IMR-90 (cell line): ENCODE data around the gene SP2. TPM values are rescaled to one million over a fixed set of nuclear protein-coding genes. Genes with fewer than 3 reads are reported as not detected.

ENCODE experiments used
- ATAC-seq: fragments of 200-7000 bp; cut with Tn5 transposase; 2 replicates; pipeline ENCODE4 v1.9.1; 2020; ENCODE audit warnings: low read depth, mild to moderate bottlenecking, moderate library complexity
- BruUV-seq: library from RNA; stranded (reverse); fragments of 400-500 nt; replicated peaks from 2 replicates; lab custom pipeline; 2021; lab: Mats Ljungman, UMichigan
- CTCF ChIA-PET: fragments of 300-600 bp; formaldehyde crosslinking; extraction: SDS; loops from one replicate; lab custom pipeline; 2021; ENCODE audit warnings: antibody characterized with exemption; lab: Yijun Ruan, JAX
- POLR2A ChIA-PET: fragments of 300-600 bp; sonication (Branson Sonifier 250); formaldehyde crosslinking; loops from one replicate; lab custom pipeline; 2022; ENCODE audit warnings: antibody characterized with exemption; ENCODE audit not compliant: unreplicated experiment; lab: Charles Lee
- DNase-seq: peaks from one replicate; pipeline ENCODE4 v3.0.0; 2013
- H2AFZ ChIP-seq: replicated peaks from 2 replicates; pipeline ENCODE3; 2013; ENCODE audit warnings: low read length, mild to moderate bottlenecking; ENCODE audit not compliant: poor library complexity
- H2AK5ac ChIP-seq: 2 replicates; pipeline ENCODE4 v1.6.1; 2013; ENCODE audit warnings: low read depth, low read length, inconsistent platforms
- H2AK9ac ChIP-seq: replicated peaks from 2 replicates; pipeline ENCODE3; 2013; ENCODE audit warnings: mild to moderate bottlenecking, low read depth, low read length, moderate library complexity; ENCODE audit not compliant: poor library complexity
- H2BK120ac ChIP-seq: 2 replicates; pipeline ENCODE4 v1.6.1; 2013; ENCODE audit warnings: low read depth, low read length, inconsistent platforms
- H2BK15ac ChIP-seq: 3 replicates; pipeline ENCODE4 v1.6.1; 2013; ENCODE audit warnings: low read depth, low read length, inconsistent platforms
- H2BK20ac ChIP-seq: 2 replicates; pipeline ENCODE4 v1.6.1; 2013; ENCODE audit warnings: low read depth, mild to moderate bottlenecking, inconsistent platforms, low read length, moderate library complexity
- H2BK5ac ChIP-seq: 2 replicates; pipeline ENCODE4 v1.6.1; 2013; ENCODE audit warnings: mild to moderate bottlenecking, low read depth, low read length, inconsistent platforms; ENCODE audit not compliant: poor library complexity, severe bottlenecking
- H3K14ac ChIP-seq: replicated peaks from 2 replicates; pipeline ENCODE4 v1.6.1; 2013; ENCODE audit warnings: low read depth, low read length, inconsistent platforms
- H3K18ac ChIP-seq: 2 replicates; pipeline ENCODE4 v1.6.1; 2013; ENCODE audit warnings: low read depth, low read length, control low read depth
- H3K23ac ChIP-seq: 2 replicates; pipeline ENCODE4 v1.6.1; 2013; ENCODE audit warnings: low read depth, low read length, inconsistent platforms
- H3K27ac ChIP-seq: 2 replicates; pipeline ENCODE4 v1.5.1; 2013; ENCODE audit warnings: mild to moderate bottlenecking, control low read depth, low read length; ENCODE audit not compliant: insufficient read depth
- H3K27me3 ChIP-seq: 2 replicates; pipeline ENCODE4 v1.6.1; 2013; ENCODE audit warnings: low read length; ENCODE audit not compliant: control insufficient read depth, insufficient read depth
- H3K36me3 ChIP-seq: 2 replicates; pipeline ENCODE4 v1.6.1; 2013; ENCODE audit warnings: low read length, mixed read lengths; ENCODE audit not compliant: control insufficient read depth, insufficient read depth
- H3K4ac ChIP-seq: 2 replicates; pipeline ENCODE4 v1.6.1; 2013; ENCODE audit warnings: low read depth, low read length, inconsistent platforms
- H3K4me1 ChIP-seq: 2 replicates; pipeline ENCODE4 v1.6.1; 2013; ENCODE audit warnings: low read length, mixed read lengths; ENCODE audit not compliant: control insufficient read depth, insufficient read depth
- H3K4me2 ChIP-seq: 2 replicates; pipeline ENCODE4 v1.6.1; 2013; ENCODE audit warnings: low read depth, mild to moderate bottlenecking, control low read depth, low read length, moderate library complexity
- H3K4me3 ChIP-seq: 2 replicates; pipeline ENCODE4 v1.5.1; 2013; ENCODE audit warnings: low read depth, mild to moderate bottlenecking, control low read depth, low read length, moderate library complexity; ENCODE audit not compliant: insufficient read depth
- H3K56ac ChIP-seq: 2 replicates; pipeline ENCODE4 v1.6.1; 2013; ENCODE audit warnings: low read length, inconsistent platforms; ENCODE audit not compliant: insufficient read depth; ENCODE audit errors: extremely low read depth
- H3K79me1 ChIP-seq, 2 experiments: 2 replicates each; pipeline ENCODE4 v1.6.1; 2013; ENCODE audit warnings: low read length in 2 of 2, inconsistent platforms in 1 of 2, low read depth in 1 of 2
- H3K9ac ChIP-seq: 2 replicates; pipeline ENCODE4 v1.6.1; 2013; ENCODE audit warnings: low read depth, low read length, control low read depth
- H3K9me1 ChIP-seq: 2 replicates; pipeline ENCODE4 v1.6.1; 2013; ENCODE audit warnings: low read length, inconsistent platforms; ENCODE audit not compliant: insufficient read depth
- H3K9me3 ChIP-seq: 2 replicates; pipeline ENCODE4 v1.6.1; 2013; ENCODE audit warnings: low read length; ENCODE audit not compliant: control insufficient read depth, insufficient read depth
- H4K20me1 ChIP-seq: 2 replicates; pipeline ENCODE4 v1.6.1; 2013; ENCODE audit warnings: low read length, inconsistent platforms; ENCODE audit not compliant: insufficient read depth
- H4K5ac ChIP-seq: 2 replicates; pipeline ENCODE4 v1.6.1; 2013; ENCODE audit warnings: mild to moderate bottlenecking, low read depth, low read length, control low read depth
- H4K8ac ChIP-seq, 2 experiments: 2 replicates each; pipeline ENCODE4 v1.6.1; 2013; ENCODE audit warnings: low read depth in 2 of 2, low read length in 2 of 2, control low read depth in 1 of 2, inconsistent platforms in 1 of 2
- H4K91ac ChIP-seq: 2 replicates; pipeline ENCODE4 v1.6.1; 2013; ENCODE audit warnings: low read depth, low read length, inconsistent platforms; ENCODE audit not compliant: insufficient read depth
- BHLHE40 ChIP-seq: fragments of 150-350 bp; IDR thresholded peaks from 2 replicates; pipeline ENCODE4 v1.6.1; 2016; ENCODE audit warnings: mild to moderate bottlenecking, low read depth, low read length
- CEBPB ChIP-seq: IDR thresholded peaks from 2 replicates; pipeline ENCODE4 v1.6.1; 2012; ENCODE audit warnings: low read depth, low read length, improper control_type of control experiment
- CHD1 ChIP-seq: IDR thresholded peaks from 2 replicates; pipeline ENCODE4 v1.6.1; 2012; ENCODE audit warnings: low read depth, low read length, improper control_type of control experiment
- CTCF ChIP-seq: conservative IDR thresholded peaks from 2 replicates; pipeline ENCODE4 v1.5.1; 2012; ENCODE audit warnings: mild to moderate bottlenecking, low read depth, low read length, improper control_type of control experiment
- ELK1 ChIP-seq: fragments of 150-350 bp; IDR thresholded peaks from 2 replicates; pipeline ENCODE4 v1.6.1; 2016; ENCODE audit warnings: low read depth, mild to moderate bottlenecking, low read length, moderate library complexity, borderline replicate concordance
- FOS ChIP-seq: fragments of 150-350 bp; IDR thresholded peaks from 2 replicates; pipeline ENCODE4 v1.6.1; 2016; ENCODE audit warnings: low read depth, low read length
- MAZ ChIP-seq: IDR thresholded peaks from 2 replicates; pipeline ENCODE4 v1.6.1; 2012; ENCODE audit warnings: low read depth, mild to moderate bottlenecking, low read length, improper control_type of control experiment, moderate library complexity, borderline replicate concordance
- MXI1 ChIP-seq: IDR thresholded peaks from 2 replicates; pipeline ENCODE4 v1.6.1; 2012; ENCODE audit warnings: low read depth, mild to moderate bottlenecking, low read length, moderate library complexity, borderline replicate concordance
- NFE2L2 ChIP-seq: fragments of 150-350 bp; IDR thresholded peaks from 2 replicates; pipeline ENCODE4 v1.6.1; 2016; ENCODE audit warnings: low read depth, mild to moderate bottlenecking, low read length
- POLR2A ChIP-seq: IDR thresholded peaks from 2 replicates; pipeline ENCODE4 v1.6.1; 2012; ENCODE audit warnings: mild to moderate bottlenecking, low read depth, low read length
- RAD21 ChIP-seq: IDR thresholded peaks from 2 replicates; pipeline ENCODE4 v1.6.1; 2012; ENCODE audit warnings: low read length, improper control_type of control experiment
- RFX5 ChIP-seq: IDR thresholded peaks from 2 replicates; pipeline ENCODE4 v1.8.0; 2012; ENCODE audit warnings: low read depth, mild to moderate bottlenecking, low read length, moderate library complexity
- SMC3 ChIP-seq: fragments of 150-350 bp; IDR thresholded peaks from 2 replicates; pipeline ENCODE4 v1.6.1; 2016; ENCODE audit warnings: low read depth, mild to moderate bottlenecking, antibody characterized with exemption, low read length, moderate library complexity
- USF2 ChIP-seq: fragments of 150-350 bp; IDR thresholded peaks from 2 replicates; pipeline ENCODE4 v1.6.1; 2017; ENCODE audit warnings: mild to moderate bottlenecking, antibody characterized with exemption, low read length, low read depth
- WGBS, 2 experiments: methylation state at CpG; one replicate each; pipeline versions ENCODE4 v1.1.5 to v1.1.7; 2013; ENCODE audit warnings: missing lambda C conversion rate in 2 of 2; ENCODE audit not compliant: insufficient read length in 1 of 2; ENCODE audit errors: extremely low coverage in 2 of 2; 5-methylcytosine and 5-hydroxymethylcytosine counted together
- dilution Hi-C: fragments of 300-500 bp; cut with HindIII; formaldehyde crosslinking; loops from one replicate; pipeline ENCODE4 v1.14.3; 2018; ENCODE audit warnings: low sequenced_read_pairs; ENCODE audit not compliant: unreplicated experiment
- in situ Hi-C: fragments of 300-500 bp; cut with MboI; formaldehyde crosslinking; loops from 3 replicates; pipeline ENCODE4 v1.14.3; 2019; ENCODE audit warnings: low sequenced_read_pairs, inconsistent platforms, mixed read lengths
- intact Hi-C: fragments of 100-400 bp; cut with micrococcal nuclease; formaldehyde crosslinking; loops from 2 replicates; pipeline ENCODE4 v1.10.0; 2022
- polyA plus RNA-seq, 3 experiments: library from polyadenylated mRNA; depleted of rRNA; stranded (reverse); fragments of >200 nt; gene quantifications; 2 replicates each; pipeline ENCODE4 v1.2.3, GENCODE V29; 2012; ENCODE audit warnings: low replicate concordance in 1 of 3
- total RNA-seq: library from RNA; depleted of rRNA; stranded (reverse); fragments of >200 nt; gene quantifications from 2 replicates; pipeline ENCODE4 v1.2.3, GENCODE V29; 2012

SP2 gene
- total and polyA plus RNA-seq, 2 of the 4 experiments (the other 2 are of a cell fraction), result 0.72 to 13.8 TPM

GRCh38 chr17:47848198-47848513 lies 47.9 kb upstream of the SP2 start:
- Histone ChIP-seq H2BK120ac (no peak overlapping the region), H3K4me1 (no peaks in the 10 kb centered on the region), H4K8ac (no peak overlapping the region), H2BK5ac (no peak overlapping the region), H3K23ac (no peak overlapping the region), H3K79me1 (no peaks in the 10 kb centered on the region), H3K14ac (no peak overlapping the region), H3K4me2 (no peak overlapping the region), H2BK20ac (no peak overlapping the region), H3K4me3 (no peak overlapping the region), H3K56ac (no peak overlapping the region), H4K20me1 (no peaks in the 10 kb centered on the region), H2AK9ac (no peak overlapping the region), H3K9ac (no peak overlapping the region), H3K4ac (no peak overlapping the region), H2BK15ac (no peak overlapping the region), H2AFZ (no peak overlapping the region), H3K9me1 (no peaks in the 10 kb centered on the region), H4K91ac (no peak overlapping the region), H3K36me3 (no peaks in the 10 kb centered on the region), H3K9me3 (no peaks in the 10 kb centered on the region), H4K5ac (no peak overlapping the region), H3K27ac (no peak overlapping the region), H2AK5ac (no peak overlapping the region), H3K18ac (no peak overlapping the region), H3K27me3 (peaks cover 74% of the 10 kb centered on the region)
- CTCF ChIA-PET, result interaction anchor here (2.0 kb wide), 1 partner anchor 41 kb away, joined by 6 read pairs; no protein-coding TSS in a partner anchor
- no TSS peak for BruUV-seq
- dilution Hi-C loops, result no loop called here
- TF ChIP-seq USF2, result no peak
- TF ChIP-seq RAD21, result no peak
- TF ChIP-seq MAZ, result no peak
- TF ChIP-seq CTCF, result no peak
- TF ChIP-seq BHLHE40, result no peak
- no peak for TF ChIP-seq MXI1
- no peak for TF ChIP-seq RFX5
- TF ChIP-seq ELK1, result no peak
- TF ChIP-seq FOS, result no peak
- no peak for TF ChIP-seq SMC3
- no peak for TF ChIP-seq CHD1
- TF ChIP-seq CEBPB, result no peak
- TF ChIP-seq NFE2L2, result no peak
- no peak for TF ChIP-seq POLR2A
- intact Hi-C loops, result no loop called here
- ATAC-seq (no peak), DNase-seq (no peak)
- 41% methylated on average over 5 of the region's 23 CpGs; no CpG with 5 or more reads in 1 of the 2 experiments for WGBS, 2 experiments
- POLR2A ChIA-PET, result no interaction called here
- in situ Hi-C loops, result no loop called here
